Neural cell (in vitro differentiated cells): ENCODE results near the gene SFXN2. TPM values are rescaled to one million over a fixed set of nuclear protein-coding genes. Genes with fewer than 3 reads are reported as not detected.

Experiments
- H2AFZ ChIP-seq: fragments of 200-600, 300-800 bp; sonication (generic), shearing (Covaris generic); 2 replicates; pipeline ENCODE4 v1.6.0; 2014; ENCODE audit warnings: low read depth, mild to moderate bottlenecking, antibody characterized with exemption, low read length, moderate library complexity
- H3F3A ChIP-seq: fragments of 200-600 bp; shearing (Covaris generic); 2 replicates; pipeline ENCODE4 v1.6.1; 2016; ENCODE audit warnings: mild to moderate bottlenecking, moderate library complexity, mixed read lengths, antibody characterized with exemption, low read length; ENCODE audit not compliant: insufficient read depth, poor library complexity, severe bottlenecking
- H3K27ac ChIP-seq: fragments of 200-600, 300-800 bp; sonication (generic), shearing (Covaris generic); 2 replicates; pipeline ENCODE4 v1.5.1; 2014; ENCODE audit warnings: mild to moderate bottlenecking, low read length, moderate library complexity
- H3K27me3 ChIP-seq: fragments of 300-800, 200-600 bp; sonication (generic), shearing (Covaris generic); 2 replicates; pipeline ENCODE4 v1.6.0; 2014; ENCODE audit warnings: mild to moderate bottlenecking, low read depth, low read length, moderate library complexity; ENCODE audit not compliant: insufficient read depth
- H3K36me3 ChIP-seq: fragments of 300-800, 200-600 bp; sonication (generic), shearing (Covaris generic); 2 replicates; pipeline ENCODE4 v1.5.1; 2014; ENCODE audit warnings: mild to moderate bottlenecking, antibody characterized with exemption, low read length, moderate library complexity; ENCODE audit not compliant: insufficient read depth
- H3K4me2 ChIP-seq: fragments of 300-800, 200-600 bp; sonication (generic), shearing (Covaris generic); 2 replicates; pipeline ENCODE4 v1.6.0; 2014; ENCODE audit warnings: mild to moderate bottlenecking, low read length
- H3K4me3 ChIP-seq: fragments of 300-800, 200-600 bp; sonication (generic), shearing (Covaris generic); 2 replicates; pipeline ENCODE4 v1.5.1; 2014; ENCODE audit warnings: mild to moderate bottlenecking, low read length, moderate library complexity
- H3K79me2 ChIP-seq: fragments of 200-600 bp; shearing (Covaris generic); replicated peaks from 2 replicates; pipeline ENCODE4 v1.6.0; 2014; ENCODE audit warnings: mild to moderate bottlenecking, low read length, moderate library complexity; ENCODE audit not compliant: insufficient read depth
- H3K9ac ChIP-seq: fragments of 300-800, 200-600 bp; sonication (generic), shearing (Covaris generic); 2 replicates; pipeline ENCODE4 v1.6.1; 2016; ENCODE audit warnings: mild to moderate bottlenecking, low read length, mixed read lengths
- H3K9me2 ChIP-seq: fragments of 200-600 bp; shearing (Covaris generic); 2 replicates; pipeline ENCODE4 v1.6.1; 2016; ENCODE audit warnings: mild to moderate bottlenecking, low read length, mixed read lengths; ENCODE audit not compliant: insufficient read depth
- H3K9me3 ChIP-seq: fragments of 200-600, 300-800 bp; sonication (generic), shearing (Covaris generic); 2 replicates; pipeline ENCODE4 v1.6.1; 2016; ENCODE audit warnings: mild to moderate bottlenecking, mixed run types, low read length, moderate library complexity, mixed read lengths
- H4K20me1 ChIP-seq: fragments of 200-600 bp; shearing (Covaris generic); 2 replicates; pipeline ENCODE4 v1.6.1; 2016; ENCODE audit warnings: mild to moderate bottlenecking, mixed run types; ENCODE audit not compliant: insufficient read depth
- EP300 ChIP-seq: fragments of 450-650 bp; conservative IDR thresholded peaks from 2 replicates; pipeline ENCODE4 v1.6.1; 2014; ENCODE audit warnings: antibody characterized with exemption, mild to moderate bottlenecking, moderate library complexity; ENCODE audit not compliant: poor library complexity, severe bottlenecking
- EZH2 ChIP-seq: fragments of 200-600, 300-800 bp; shearing (Covaris generic), sonication (generic); IDR thresholded peaks from 2 replicates; pipeline ENCODE4 v1.6.1; 2014; ENCODE audit warnings: antibody characterized with exemption, low read length, borderline replicate concordance, mild to moderate bottlenecking; ENCODE audit not compliant: insufficient read depth, poor library complexity, severe bottlenecking
- MXI1 ChIP-seq: fragments of 450-650 bp; conservative IDR thresholded peaks from 2 replicates; pipeline ENCODE4 v1.6.1; 2014; ENCODE audit warnings: antibody characterized with exemption, mild to moderate bottlenecking; ENCODE audit not compliant: poor library complexity, severe bottlenecking
- POLR2AphosphoS5 ChIP-seq: IDR thresholded peaks from 2 replicates; pipeline ENCODE4 v1.6.1; 2012
- RAD21 ChIP-seq: fragments of 450-650 bp; conservative IDR thresholded peaks from 2 replicates; pipeline ENCODE4 v1.6.1; 2014; ENCODE audit warnings: antibody characterized with exemption, mild to moderate bottlenecking, moderate library complexity
- SMC3 ChIP-seq: fragments of 450-650 bp; conservative IDR thresholded peaks from 2 replicates; pipeline ENCODE4 v1.6.1; 2014; ENCODE audit warnings: antibody characterized with exemption, mild to moderate bottlenecking, moderate library complexity; ENCODE audit not compliant: poor library complexity
- TAF1 ChIP-seq: IDR thresholded peaks from 2 replicates; pipeline ENCODE4 v1.6.1; 2012; ENCODE audit warnings: low read depth
- polyA plus RNA-seq: library from polyadenylated mRNA; depleted of rRNA; stranded (reverse); fragments of >200 nt; gene quantifications from 2 replicates; pipeline ENCODE4 v1.2.3, GENCODE V29; 2014
- TF ChIP-seq, protein P1 (sequence below): fragments of 450-650 bp; IDR thresholded peaks from 2 replicates; pipeline ENCODE4 v1.5.1; 2014; ENCODE audit warnings: antibody characterized with exemption, mild to moderate bottlenecking, moderate library complexity; ENCODE audit not compliant: poor library complexity, severe bottlenecking
- TF ChIP-seq, protein P2 (sequence below): IDR thresholded peaks from 2 replicates; pipeline ENCODE4 v1.6.1; 2012; ENCODE audit warnings: borderline replicate concordance

SFXN2 gene
- polyA plus RNA-seq, 1 donor from 2014 or later = 16.0 TPM

- H3K4me2 ChIP-seq = no peak overlapping the region
- TF ChIP-seq TAF1 (no peak), EP300 (no peak), RAD21 (no peak), EZH2 (no peak), MXI1 (no peak), SMC3 (no peak), POLR2AphosphoS5 (no peak)
- TF ChIP-seq, protein P1, sequence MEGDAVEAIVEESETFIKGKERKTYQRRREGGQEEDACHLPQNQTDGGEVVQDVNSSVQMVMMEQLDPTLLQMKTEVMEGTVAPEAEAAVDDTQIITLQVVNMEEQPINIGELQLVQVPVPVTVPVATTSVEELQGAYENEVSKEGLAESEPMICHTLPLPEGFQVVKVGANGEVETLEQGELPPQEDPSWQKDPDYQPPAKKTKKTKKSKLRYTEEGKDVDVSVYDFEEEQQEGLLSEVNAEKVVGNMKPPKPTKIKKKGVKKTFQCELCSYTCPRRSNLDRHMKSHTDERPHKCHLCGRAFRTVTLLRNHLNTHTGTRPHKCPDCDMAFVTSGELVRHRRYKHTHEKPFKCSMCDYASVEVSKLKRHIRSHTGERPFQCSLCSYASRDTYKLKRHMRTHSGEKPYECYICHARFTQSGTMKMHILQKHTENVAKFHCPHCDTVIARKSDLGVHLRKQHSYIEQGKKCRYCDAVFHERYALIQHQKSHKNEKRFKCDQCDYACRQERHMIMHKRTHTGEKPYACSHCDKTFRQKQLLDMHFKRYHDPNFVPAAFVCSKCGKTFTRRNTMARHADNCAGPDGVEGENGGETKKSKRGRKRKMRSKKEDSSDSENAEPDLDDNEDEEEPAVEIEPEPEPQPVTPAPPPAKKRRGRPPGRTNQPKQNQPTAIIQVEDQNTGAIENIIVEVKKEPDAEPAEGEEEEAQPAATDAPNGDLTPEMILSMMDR = no peak
- TF ChIP-seq, protein P2, sequence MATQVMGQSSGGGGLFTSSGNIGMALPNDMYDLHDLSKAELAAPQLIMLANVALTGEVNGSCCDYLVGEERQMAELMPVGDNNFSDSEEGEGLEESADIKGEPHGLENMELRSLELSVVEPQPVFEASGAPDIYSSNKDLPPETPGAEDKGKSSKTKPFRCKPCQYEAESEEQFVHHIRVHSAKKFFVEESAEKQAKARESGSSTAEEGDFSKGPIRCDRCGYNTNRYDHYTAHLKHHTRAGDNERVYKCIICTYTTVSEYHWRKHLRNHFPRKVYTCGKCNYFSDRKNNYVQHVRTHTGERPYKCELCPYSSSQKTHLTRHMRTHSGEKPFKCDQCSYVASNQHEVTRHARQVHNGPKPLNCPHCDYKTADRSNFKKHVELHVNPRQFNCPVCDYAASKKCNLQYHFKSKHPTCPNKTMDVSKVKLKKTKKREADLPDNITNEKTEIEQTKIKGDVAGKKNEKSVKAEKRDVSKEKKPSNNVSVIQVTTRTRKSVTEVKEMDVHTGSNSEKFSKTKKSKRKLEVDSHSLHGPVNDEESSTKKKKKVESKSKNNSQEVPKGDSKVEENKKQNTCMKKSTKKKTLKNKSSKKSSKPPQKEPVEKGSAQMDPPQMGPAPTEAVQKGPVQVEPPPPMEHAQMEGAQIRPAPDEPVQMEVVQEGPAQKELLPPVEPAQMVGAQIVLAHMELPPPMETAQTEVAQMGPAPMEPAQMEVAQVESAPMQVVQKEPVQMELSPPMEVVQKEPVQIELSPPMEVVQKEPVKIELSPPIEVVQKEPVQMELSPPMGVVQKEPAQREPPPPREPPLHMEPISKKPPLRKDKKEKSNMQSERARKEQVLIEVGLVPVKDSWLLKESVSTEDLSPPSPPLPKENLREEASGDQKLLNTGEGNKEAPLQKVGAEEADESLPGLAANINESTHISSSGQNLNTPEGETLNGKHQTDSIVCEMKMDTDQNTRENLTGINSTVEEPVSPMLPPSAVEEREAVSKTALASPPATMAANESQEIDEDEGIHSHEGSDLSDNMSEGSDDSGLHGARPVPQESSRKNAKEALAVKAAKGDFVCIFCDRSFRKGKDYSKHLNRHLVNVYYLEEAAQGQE = no peak
- H4K20me1 ChIP-seq = no peaks in the 10 kb centered on the region
- H3K4me3 ChIP-seq = no peak overlapping the region
- H3K9me3 ChIP-seq = no peaks in the 10 kb centered on the region
- no peaks in the 10 kb centered on the region for H3K27me3 ChIP-seq
- no peaks in the 10 kb centered on the region for H3K79me2 ChIP-seq
- no peak overlapping the region for H3K9ac ChIP-seq
- H3K9me2 ChIP-seq = no peaks in the 10 kb centered on the region
- H3K36me3 ChIP-seq = no peaks in the 10 kb centered on the region
- H3K27ac ChIP-seq = no peak overlapping the region
- no peaks in the 10 kb centered on the region for H3F3A ChIP-seq
- H2AFZ ChIP-seq = no peak overlapping the region
Observed at GRCh38 chr10:102731222-102731800, 16.9 kb downstream of the SFXN2 start.

DNA sequence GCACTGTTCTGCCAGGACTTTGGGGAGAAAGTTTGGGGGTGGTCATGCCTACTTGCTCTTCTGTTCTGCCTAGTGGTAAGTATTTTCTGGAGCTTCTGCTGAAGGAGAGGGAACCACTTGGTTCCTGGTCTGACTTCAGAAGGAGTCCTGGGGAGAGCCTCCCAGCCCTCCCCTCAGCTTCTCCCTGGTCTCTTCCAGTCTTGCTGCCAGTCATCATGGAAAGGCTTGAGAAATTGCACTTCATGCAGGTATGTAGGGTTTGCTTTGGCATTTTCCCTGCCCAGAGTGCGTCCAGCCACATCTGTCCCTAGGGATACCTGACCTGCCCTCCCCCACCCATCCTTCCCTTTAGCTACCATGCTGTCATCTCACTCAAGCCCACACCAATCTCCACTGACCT, 18.2 kb downstream of the SFXN2 start:
- Histone ChIP-seq H3K36me3 (no peaks in the 10 kb centered on the region), H3K79me2 (no peaks in the 10 kb centered on the region), H3K9me2 (no peaks in the 10 kb centered on the region), H3K4me3 (no peak overlapping the region), H3K27ac (no peak overlapping the region), H3K9me3 (no peaks in the 10 kb centered on the region), H4K20me1 (no peaks in the 10 kb centered on the region), H3K4me2 (no peak overlapping the region), H3K9ac (no peak overlapping the region), H2AFZ (no peak overlapping the region), H3K27me3 (no peaks in the 10 kb centered on the region), H3F3A (no peaks in the 10 kb centered on the region)
- no peak for TF ChIP-seq EZH2
- no peak for TF ChIP-seq MXI1
- TF ChIP-seq, protein P1 = no peak
- no peak for TF ChIP-seq EP300
- TF ChIP-seq SMC3 = no peak
- TF ChIP-seq TAF1 = no peak
- TF ChIP-seq RAD21 = no peak
- no peak for TF ChIP-seq POLR2AphosphoS5
- TF ChIP-seq, protein P2 = no peak
